Activated CD8-positive, alpha-beta memory T cell treated with anti-CD3 and anti-CD28 coated beads, Interleukin-2, amount 50 U/mL, for 48 hours (primary cell): ENCODE data around the gene TEKT3.

Experiments
- DNase-seq: peaks from one replicate; pipeline ENCODE4 v3.0.0-alpha.2; 2020

The TEKT3 gene

GRCh38 chr17:15289285-15290183 is 51.9 kb downstream of the TEKT3 start:
- no peak for DNase-seq

- no peak for DNase-seq
Measured at GRCh38 chr17:15288859-15289258, 52.5 kb downstream of the TEKT3 start.

GRCh38 chr17:15287538-15288267 is 53.7 kb downstream of the TEKT3 start:
- no peak for DNase-seq

GRCh38 chr17:15285466-15285865 is 55.9 kb downstream of the TEKT3 start:
- DNase-seq = no peak

GRCh38 chr17:15284537-15284936 is 56.9 kb downstream of the TEKT3 start:
- no peak for DNase-seq

- DNase-seq = no peak
Measured at GRCh38 chr17:15284107-15284506, 57.3 kb downstream of the TEKT3 start.

- DNase-seq = no peak
Measured at GRCh38 chr17:15281909-15282308, 59.5 kb downstream of the TEKT3 start.

GRCh38 chr17:15278924-15279477 is 62.4 kb downstream of the TEKT3 start:
- DNase-seq = no peak

GRCh38 chr17:15278380-15278779 is 63.0 kb downstream of the TEKT3 start:
- no peak for DNase-seq

- DNase-seq = no peak
Measured at GRCh38 chr17:15274017-15274416, 67.4 kb downstream of the TEKT3 start.

GRCh38 chr17:15273141-15273793 is 68.1 kb downstream of the TEKT3 start:
- no peak for DNase-seq

- no peak for DNase-seq
Measured at GRCh38 chr17:15271741-15272140, 69.7 kb downstream of the TEKT3 start.

GRCh38 chr17:15270628-15271381 is 70.6 kb downstream of the TEKT3 start:
- DNase-seq = no peak

GRCh38 chr17:15269780-15270089 is 71.7 kb downstream of the TEKT3 start:
- DNase-seq = no peak

GRCh38 chr17:15269087-15269779 is 72.2 kb downstream of the TEKT3 start:
- no peak for DNase-seq

- DNase-seq = no peak
Measured at GRCh38 chr17:15268461-15268860, 72.9 kb downstream of the TEKT3 start.

- no peak for DNase-seq
Measured at GRCh38 chr17:15267996-15268395, 73.4 kb downstream of the TEKT3 start.

- no peak for DNase-seq
Measured at GRCh38 chr17:15266325-15267125, 74.9 kb downstream of the TEKT3 start.

- DNase-seq = no peak
Measured at GRCh38 chr17:15265131-15265530, 76.3 kb downstream of the TEKT3 start, which contains the start of gene PMP22. Gene PMP22 (minus strand): TSS chr17:15265326. CDS start chr17:15260727, 4,599 bp downstream.

- DNase-seq = no peak
Measured at GRCh38 chr17:15264542-15264941, 76.9 kb downstream of the TEKT3 start.

GRCh38 chr17:15263680-15264079 is 77.7 kb downstream of the TEKT3 start:
- DNase-seq = no peak
